HL-60 (cell line): ENCODE data around the gene ASRGL1.
"Not testable (repeated sequence)": the region's sequence is repeated elsewhere in the genome, so short reads cannot be mapped to it uniquely, and the experiment has no call there.

Experiments used
- DNase-seq, 2 experiments: peaks; one replicate each; pipeline ENCODE4 v3.0.0-alpha.2; 2010 to 2020; ENCODE audit warnings: low read depth in 1 of 2, low spot score in 1 of 2
- H3K27ac ChIP-seq: fragments of 250-450 bp; sonication (Bioruptor Pico); replicated peaks from 2 replicates; pipeline ENCODE4 v1.5.1; 2020; ENCODE audit warnings: mild to moderate bottlenecking, moderate library complexity
- H3K27me3 ChIP-seq: fragments of 250-450 bp; sonication (Bioruptor Pico); 2 replicates; pipeline ENCODE4 v1.5.1; 2021; ENCODE audit warnings: mild to moderate bottlenecking, moderate library complexity; ENCODE audit not compliant: insufficient read depth, poor library complexity, severe bottlenecking
- H3K4me3 ChIP-seq: replicated peaks from 2 replicates; pipeline ENCODE4 v1.5.1; 2011; ENCODE audit warnings: mild to moderate bottlenecking, control low read depth, low read length; ENCODE audit not compliant: insufficient read depth
- CTCF ChIP-seq: IDR thresholded peaks from one replicate; pipeline ENCODE4 v1.5.1; 2011; ENCODE audit warnings: low read length, control low read depth, inconsistent platforms; ENCODE audit not compliant: insufficient read depth
- GABPA ChIP-seq: IDR thresholded peaks from 2 replicates; pipeline ENCODE4 v1.6.1; 2012; ENCODE audit warnings: low read depth
- POLR2AphosphoS5 ChIP-seq: IDR thresholded peaks from 2 replicates; pipeline ENCODE4 v1.6.1; 2012; ENCODE audit warnings: low read depth
- REST ChIP-seq: IDR thresholded peaks from 2 replicates; pipeline ENCODE4 v1.6.1; 2012; ENCODE audit warnings: low read depth; ENCODE audit not compliant: insufficient replicate concordance
- SPI1 ChIP-seq: IDR thresholded peaks from 2 replicates; pipeline ENCODE4 v1.6.1; 2012; ENCODE audit warnings: low read depth, mild to moderate bottlenecking, borderline replicate concordance

Gene ASRGL1

GRCh38 chr11:62326719-62327118 lies 10.5 kb upstream of the ASRGL1 start:
- TF ChIP-seq SPI1 = peak; percentile 58; the same call in 1 of the 2 replicates
- not testable (repeated sequence) for H3K27ac ChIP-seq, H3K27me3 ChIP-seq, DNase-seq, H3K4me3 ChIP-seq

GRCh38 chr11:62327541-62327940 lies 9.7 kb upstream of the ASRGL1 start:
- not testable (repeated sequence) for H3K27ac ChIP-seq, DNase-seq, H3K4me3 ChIP-seq, H3K27me3 ChIP-seq

GRCh38 chr11:62331264-62331663 lies 6.0 kb upstream of the ASRGL1 start:
- not testable (repeated sequence) for H3K27me3 ChIP-seq, H3K4me3 ChIP-seq, DNase-seq, H3K27ac ChIP-seq

- no peaks in the 10 kb centered on the region for H3K27me3 ChIP-seq
These were observed 3.5 kb upstream of the ASRGL1 start for GRCh38 chr11:62333768-62334167.

GRCh38 chr11:62336949-62337302 lies 322 bp upstream of the ASRGL1 start:
- DNase-seq, H3K27me3 ChIP-seq: not testable (repeated sequence)
- Histone ChIP-seq H3K27ac (peak overlapping the region; percentile 63), H3K4me3 (peak overlapping the region; percentile 54)

More at GRCh38 chr11:62333768-62334167, 3.5 kb upstream of the ASRGL1 start:
- TF ChIP-seq SPI1 = peak; percentile 68; the same call in 1 of the 2 replicates
- TF ChIP-seq POLR2AphosphoS5 = 0 out of 2 replicates have a peak, but pooled peaks have one; percentile 31
- no peak for TF ChIP-seq GABPA
- Histone ChIP-seq H3K4me3 (no peak overlapping the region), H3K27ac (peak overlapping the region; percentile 78)
- DNase-seq = peak; percentile 75

GRCh38 chr11:62338218-62338617 lies 970 bp downstream of the ASRGL1 start:
- Histone ChIP-seq H3K27me3 (no peaks in the 10 kb centered on the region), H3K4me3 (peak overlapping the region; percentile 54), H3K27ac (peak overlapping the region; percentile 63; the same call in 1 of the 2 replicates)
- TF ChIP-seq REST (no peak), POLR2AphosphoS5 (no peak), SPI1 (no peak), GABPA (no peak), CTCF (no peak)
- no peak for DNase-seq

GRCh38 chr11:62340269-62340901 lies 3.1 kb downstream of the ASRGL1 start:
- TF ChIP-seq CTCF (peak; percentile 87), POLR2AphosphoS5 (no peak)
- no peaks in the 10 kb centered on the region for H3K27me3 ChIP-seq
- no peak overlapping the region; the same call in 1 of the 2 replicates for H3K4me3 ChIP-seq
- DNase-seq = peak in 1 of 2 experiments; percentile 73
- peak overlapping the region; percentile 20 for H3K27ac ChIP-seq
